8988T (cell line): ENCODE results near the gene GALNT16.

Experiments
- DNase-seq: peaks from one replicate; pipeline ENCODE4 v3.0.0; 2011

The GALNT16 gene

GRCh38 chr14:69318241-69318640 lies 58.3 kb downstream of the GALNT16 start:
- no peak for DNase-seq

GRCh38 chr14:69318901-69319475 lies 59.0 kb downstream of the GALNT16 start:
- no peak for DNase-seq

DNA sequence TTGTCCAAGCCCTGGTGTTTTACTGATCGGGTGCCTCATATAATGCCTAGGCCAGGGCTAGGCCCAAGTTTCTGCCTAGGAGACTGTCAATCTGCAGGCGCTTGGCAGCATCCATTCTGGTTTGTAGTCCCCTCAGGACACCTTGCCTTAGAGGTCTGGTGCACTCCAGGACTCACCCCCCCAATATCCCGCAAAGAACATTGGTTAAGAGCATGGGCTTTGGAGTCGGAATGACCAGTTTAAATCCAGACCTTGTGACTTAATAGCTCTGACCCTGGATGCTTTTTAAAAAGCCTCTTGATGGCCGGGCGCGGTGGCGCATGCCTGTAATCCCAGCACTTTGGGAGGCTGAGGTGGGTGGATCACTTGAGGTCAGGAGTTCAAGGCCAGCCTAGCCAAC lies 60.0 kb downstream of the GALNT16 start:
- DNase-seq, result no peak

- DNase-seq, result no peak
These were observed 60.8 kb downstream of the GALNT16 start for GRCh38 chr14:69320581-69321365.

DNA sequence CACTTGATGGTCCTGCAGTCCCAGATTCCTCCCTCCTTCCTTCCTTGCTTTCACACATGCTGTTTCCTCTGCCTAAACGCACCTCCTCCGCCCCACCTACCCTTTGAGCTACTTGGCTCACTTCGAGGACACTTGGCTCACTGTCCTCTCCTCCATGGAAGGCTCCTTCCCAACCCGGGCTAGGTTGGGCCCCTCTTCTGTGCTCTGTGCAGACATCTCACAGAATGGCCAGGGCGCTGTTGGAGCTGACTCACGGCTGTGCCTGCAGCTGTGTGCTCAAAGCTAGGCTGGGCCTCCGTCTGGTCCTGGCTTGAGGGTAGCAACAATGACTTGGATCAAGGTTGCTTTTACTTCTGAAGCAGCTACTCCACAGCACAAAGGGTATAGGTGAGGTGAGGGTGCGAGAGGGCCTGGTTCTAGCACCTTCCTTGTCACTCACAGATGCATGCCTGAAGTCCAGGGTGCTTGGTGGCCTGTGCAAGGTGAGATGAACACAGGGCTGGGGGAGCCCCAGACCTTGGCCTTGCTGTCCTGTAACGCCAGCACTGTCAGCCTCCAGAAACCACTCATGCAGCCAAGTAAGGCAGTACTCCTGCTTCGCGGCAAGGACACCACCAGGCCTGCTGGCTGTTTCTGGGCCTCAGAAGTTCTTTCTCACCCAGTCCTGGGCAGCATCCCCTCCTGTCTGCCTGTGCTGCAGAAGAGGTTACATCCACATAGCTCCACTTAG lies 61.8 kb downstream of the GALNT16 start:
- no peak for DNase-seq

DNA sequence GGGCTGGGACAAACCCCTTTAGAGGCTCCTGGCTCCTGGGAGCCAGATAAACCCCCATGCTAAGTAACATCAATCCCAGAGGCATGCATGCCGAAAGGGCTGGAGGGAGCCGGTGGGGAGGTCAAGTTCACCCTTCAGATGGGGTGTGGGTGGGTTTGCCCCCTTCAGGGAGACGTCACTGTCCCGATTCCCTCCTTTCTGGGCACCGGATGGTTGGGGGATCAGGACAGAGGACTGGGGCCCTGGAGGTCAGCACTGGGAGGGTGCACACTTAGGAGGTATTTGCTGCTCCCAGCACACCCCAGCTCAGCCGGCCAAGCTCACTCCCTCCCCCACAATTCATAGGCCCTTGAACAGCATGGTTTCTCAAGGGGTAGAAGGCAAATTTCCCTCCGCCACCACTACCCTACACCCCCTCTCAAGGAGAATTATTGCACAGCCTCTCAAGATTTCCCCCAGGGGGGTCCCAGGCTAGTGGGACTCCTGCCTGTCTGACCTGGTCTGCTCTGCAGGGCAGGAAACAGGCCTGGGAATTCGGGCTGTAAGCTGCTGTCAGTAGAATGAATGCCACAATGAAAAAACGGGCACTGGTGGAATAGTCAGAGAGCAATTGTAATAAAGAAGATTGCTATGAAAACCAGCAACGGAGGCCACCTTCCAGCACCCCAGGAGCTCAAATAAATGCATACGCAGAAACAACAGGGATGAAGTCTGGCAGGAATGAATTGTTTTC lies 63.5 kb downstream of the GALNT16 start:
- DNase-seq, result no peak

GRCh38 chr14:69323999-69324282 lies 64.0 kb downstream of the GALNT16 start:
- no peak for DNase-seq

GRCh38 chr14:69324341-69324931 lies 64.5 kb downstream of the GALNT16 start:
- no peak for DNase-seq

- no peak for DNase-seq
These were observed 65.1 kb downstream of the GALNT16 start for GRCh38 chr14:69325086-69325485.

DNA sequence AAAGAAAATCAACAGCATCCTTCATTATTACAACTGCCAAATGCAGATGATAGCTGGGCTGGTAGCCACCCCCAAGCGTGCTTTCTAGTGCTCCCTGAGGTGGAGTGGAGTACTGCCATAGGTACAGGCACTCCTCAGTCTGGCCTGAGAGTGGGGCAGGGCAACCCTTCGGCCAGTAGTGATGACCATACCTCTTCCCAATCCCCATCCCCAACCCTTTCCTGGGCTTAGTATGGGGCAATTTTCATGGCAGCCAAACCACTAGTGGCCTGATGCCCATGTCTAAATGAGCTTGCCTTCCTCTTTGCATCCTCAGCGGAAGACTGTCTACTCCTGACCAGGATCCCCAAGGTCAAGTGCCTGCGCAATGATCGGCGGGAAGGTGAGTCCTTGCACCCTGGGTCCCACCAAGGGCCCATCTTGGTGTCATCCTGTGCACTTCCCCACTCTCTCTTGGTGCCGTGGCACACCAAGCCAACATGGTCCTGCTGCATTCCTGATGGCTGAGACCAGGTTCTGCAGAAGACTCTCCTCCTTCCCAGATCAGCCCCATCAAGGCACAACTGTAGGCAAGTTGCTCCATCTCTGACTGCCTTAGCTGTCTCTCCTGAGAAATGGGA lies 65.8 kb downstream of the GALNT16 start:
- no peak for DNase-seq

GRCh38 chr14:69326611-69327010 lies 66.7 kb downstream of the GALNT16 start:
- DNase-seq, result no peak

GRCh38 chr14:69327507-69327906 lies 67.5 kb downstream of the GALNT16 start:
- no peak for DNase-seq

DNA sequence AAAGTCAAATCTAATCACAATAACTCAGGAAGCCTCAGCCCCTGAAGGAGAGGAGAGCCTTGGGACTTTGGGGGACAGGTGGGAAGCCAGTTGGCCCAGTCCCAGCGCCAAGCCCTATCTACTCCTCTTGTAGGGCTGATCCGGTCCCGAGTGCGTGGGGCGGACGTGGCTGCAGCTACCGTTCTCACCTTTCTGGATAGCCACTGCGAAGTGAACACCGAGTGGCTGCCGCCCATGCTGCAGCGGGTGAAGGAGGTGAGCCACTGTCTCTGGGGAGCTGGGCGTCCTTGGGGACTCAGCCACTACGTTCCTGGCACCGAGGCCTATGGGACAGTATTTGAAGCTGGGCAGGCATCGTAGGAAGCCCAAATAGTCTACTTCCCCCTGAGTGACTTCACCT lies 68.4 kb downstream of the GALNT16 start:
- no peak for DNase-seq

DNA sequence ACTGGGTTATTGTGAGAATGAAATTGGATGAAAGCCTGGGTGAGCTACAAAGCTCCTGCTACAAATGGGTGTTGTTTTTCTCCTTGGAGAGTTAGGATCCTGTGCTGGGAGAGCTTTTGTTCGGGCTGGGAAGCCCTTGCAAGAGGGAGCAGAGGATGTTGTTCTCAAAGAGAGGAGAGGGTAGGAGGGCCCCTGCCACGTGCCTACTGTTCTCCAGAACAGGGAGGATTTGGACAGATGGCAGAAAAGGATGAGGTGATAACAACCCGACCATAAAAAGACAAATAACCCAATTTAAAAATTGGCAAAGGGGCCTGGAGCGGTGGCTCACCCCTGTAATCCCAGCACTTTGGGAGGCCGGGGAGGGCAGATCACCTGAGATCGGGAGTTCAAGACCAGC lies 68.8 kb downstream of the GALNT16 start:
- DNase-seq, result no peak

DNA sequence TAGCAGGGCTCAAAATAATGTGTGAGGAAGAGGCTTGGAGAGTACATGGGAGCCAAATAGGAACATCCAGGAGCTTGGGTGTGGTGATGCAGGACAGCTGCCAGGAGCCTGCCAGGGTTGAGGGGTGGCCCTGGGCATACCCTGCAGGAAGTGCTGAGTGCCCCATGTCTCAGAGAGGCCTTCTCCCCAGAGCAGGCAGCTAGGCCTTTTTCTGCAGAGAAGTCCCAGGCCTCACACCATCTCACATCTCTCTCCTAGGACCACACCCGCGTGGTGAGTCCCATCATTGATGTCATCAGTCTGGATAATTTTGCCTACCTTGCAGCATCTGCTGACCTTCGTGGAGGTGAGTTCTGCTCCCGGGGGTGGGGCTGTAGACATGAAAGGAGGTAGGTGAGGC lies 71.2 kb downstream of the GALNT16 start:
- DNase-seq, result no peak

DNA sequence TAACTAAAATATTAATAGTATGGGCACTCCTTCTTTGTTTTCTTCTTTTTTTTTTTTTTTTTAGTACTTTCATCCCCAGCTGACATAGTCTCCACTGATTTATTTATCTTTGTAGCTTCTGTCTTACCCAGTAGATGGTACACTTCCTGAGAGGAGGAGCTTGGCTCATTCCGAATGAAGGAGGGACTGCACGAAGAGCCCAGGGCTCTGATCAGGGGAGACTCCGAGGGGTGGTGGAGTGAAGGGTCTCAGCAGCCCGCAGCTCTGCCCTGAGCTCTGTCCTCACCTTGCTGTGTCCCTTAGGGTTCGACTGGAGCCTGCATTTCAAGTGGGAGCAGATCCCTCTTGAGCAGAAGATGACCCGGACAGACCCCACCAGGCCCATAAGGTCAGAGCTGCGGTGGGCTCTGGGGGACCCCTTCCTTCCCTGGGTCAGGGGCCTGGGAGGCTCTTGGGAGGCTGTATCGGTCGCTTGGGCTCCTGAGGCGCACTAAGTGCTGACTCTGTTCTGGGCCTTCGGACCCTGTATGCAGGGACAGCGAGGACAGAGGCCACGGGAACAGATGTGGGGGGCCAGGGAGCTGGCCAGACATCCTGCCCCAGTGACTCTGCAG lies 72.9 kb downstream of the GALNT16 start:
- no peak for DNase-seq

- no peak for DNase-seq
These were observed 73.9 kb downstream of the GALNT16 start for GRCh38 chr14:69333791-69334337.

DNA sequence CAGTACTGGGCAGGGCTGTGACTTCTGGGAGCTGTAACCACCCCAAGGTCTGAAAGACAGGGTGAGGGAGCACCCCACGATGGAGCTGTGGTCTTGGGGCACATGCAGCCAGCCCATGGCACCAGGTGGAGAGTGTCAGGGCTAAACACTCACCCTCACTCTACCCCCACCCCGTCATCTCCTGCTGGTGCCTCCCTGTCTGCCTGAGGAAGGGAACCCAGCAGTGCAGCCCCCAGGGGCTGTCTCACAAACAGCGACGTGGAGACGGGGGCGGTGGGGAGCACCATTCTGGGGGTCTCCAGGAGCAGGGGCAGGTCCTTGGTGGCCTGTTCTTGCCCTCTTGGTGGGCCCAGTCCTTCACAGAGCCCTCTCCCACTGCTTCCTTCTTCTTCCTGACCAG lies 74.6 kb downstream of the GALNT16 start:
- no peak for DNase-seq

DNA sequence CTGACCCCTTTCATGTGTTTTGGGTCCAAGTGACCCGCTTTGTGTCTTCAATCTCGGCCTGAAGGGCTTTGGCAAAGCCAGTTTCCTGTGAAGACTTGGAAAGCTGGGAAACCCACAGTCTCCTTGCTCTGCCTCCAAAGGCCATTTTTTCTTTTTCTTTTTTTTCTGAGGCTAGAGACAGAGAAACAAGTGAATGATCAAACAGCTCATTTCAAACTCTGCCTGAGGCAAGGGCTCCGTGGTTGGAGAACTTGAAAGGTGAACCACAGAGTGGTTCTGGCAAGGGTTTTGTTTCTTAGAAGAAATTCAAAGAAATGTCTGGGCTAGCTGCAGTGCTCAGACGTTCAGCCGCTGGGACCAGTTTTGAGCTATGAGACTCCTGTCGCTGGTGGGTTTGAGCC lies 75.4 kb downstream of the GALNT16 start:
- no peak for DNase-seq

- no peak for DNase-seq
These were observed 78.0 kb downstream of the GALNT16 start for GRCh38 chr14:69337984-69338383.

DNA sequence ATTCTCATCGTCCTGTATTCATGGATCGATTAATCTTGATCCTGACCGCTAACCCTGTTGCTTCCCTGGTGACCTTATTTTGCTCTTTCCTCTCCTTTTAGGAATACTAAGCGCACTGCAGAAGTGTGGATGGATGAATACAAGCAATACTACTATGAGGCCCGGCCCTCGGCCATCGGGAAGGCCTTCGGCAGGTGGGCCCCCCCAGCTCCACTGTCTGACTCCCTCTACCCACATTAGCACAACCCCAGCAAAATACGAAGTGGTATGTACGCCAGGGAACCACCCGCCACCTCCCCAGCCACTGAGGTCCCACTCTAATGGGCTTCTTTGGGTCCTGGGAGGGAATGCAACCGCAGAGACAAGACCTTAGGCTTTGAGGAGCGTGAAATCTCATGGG lies 79.5 kb downstream of the GALNT16 start:
- no peak for DNase-seq

- no peak for DNase-seq
These were observed 83.1 kb downstream of the GALNT16 start for GRCh38 chr14:69342928-69343525.
